GM21367 (cell line): Measurements from ENCODE around the gene PRR18.
A peak's percentile ranks its signal among the peaks of the same experiment; 100 is the strongest.

ENCODE experiments used
- ATAC-seq: cut with Tn5 transposase; IDR thresholded peaks from one replicate; pipeline ENCODE4 v1.9.1; 2021; ENCODE audit not compliant: unreplicated experiment

PRR18 gene

DNA sequence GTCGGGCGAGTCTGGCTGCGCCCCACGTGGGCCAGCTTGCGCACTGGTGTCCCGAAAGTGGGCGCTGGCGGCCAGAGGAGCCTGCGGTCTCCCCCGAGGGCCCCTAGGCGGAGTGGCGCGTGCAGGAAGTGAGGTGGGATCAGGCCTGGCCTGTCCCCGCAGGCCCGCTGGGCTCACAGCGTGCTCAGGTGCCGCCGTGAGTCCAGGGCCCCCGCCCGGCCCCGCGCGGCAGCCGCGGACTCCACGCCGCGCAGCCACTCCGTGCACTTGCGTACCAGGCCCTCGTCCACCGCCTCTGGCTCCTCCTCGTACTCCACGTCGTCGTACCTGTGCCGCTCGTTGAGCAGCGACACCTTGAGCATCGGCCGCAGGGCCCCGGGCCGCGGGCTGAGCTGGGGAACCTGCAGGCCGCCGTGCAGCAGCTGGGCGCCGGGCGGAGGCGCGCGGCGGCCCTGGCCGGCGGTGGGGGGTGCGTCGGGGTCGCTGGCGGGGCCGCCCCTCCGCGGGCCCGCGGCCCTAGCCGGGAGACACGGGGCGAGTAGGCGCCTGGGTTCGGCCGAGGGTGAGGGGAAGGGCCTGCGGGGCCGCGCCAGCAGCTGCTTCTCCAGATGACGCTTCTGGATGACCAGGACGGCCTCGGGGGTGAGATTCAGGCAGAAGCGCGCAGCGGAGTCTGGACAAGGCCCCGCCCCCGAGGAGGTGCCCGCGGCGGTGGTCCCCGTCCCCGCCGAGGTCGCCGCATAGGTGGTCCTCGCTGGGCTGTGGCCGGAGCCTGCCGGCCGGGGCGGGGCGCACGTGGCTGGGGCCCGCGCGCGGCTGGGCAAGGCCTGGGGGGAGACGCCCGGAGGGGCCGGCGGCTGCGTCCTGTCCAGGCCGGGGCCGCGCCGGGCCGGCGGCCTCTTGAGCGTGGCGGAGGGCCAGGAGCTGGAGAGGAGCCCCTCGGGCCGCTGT lies 835 bp downstream of the PRR18 start:
- ATAC-seq: peak; percentile 31

GRCh38 chr6:166306378-166307081 lies 1.7 kb downstream of the PRR18 start:
- ATAC-seq: no peak

- no peak for ATAC-seq
These were observed 2.6 kb downstream of the PRR18 start for GRCh38 chr6:166305562-166306117.

DNA sequence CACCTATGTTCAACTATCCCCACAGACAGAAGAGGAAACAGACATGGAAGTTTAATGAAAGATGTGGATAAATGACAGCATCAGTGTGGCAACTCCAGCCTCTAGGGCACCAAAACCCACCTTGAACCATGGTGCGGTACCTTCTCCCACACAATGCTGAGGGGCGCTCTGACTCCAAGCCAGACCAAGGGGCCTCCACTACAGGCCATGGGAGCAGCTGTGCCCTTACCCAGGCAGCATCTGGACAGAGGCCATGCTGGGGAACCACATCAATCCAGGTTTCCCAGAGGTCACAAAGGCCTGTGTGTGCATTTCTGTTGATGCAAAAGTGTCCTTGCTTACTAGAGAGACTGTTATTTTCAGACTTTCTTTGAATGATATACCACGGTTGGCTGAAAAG lies 4.1 kb downstream of the PRR18 start:
- no peak for ATAC-seq

DNA sequence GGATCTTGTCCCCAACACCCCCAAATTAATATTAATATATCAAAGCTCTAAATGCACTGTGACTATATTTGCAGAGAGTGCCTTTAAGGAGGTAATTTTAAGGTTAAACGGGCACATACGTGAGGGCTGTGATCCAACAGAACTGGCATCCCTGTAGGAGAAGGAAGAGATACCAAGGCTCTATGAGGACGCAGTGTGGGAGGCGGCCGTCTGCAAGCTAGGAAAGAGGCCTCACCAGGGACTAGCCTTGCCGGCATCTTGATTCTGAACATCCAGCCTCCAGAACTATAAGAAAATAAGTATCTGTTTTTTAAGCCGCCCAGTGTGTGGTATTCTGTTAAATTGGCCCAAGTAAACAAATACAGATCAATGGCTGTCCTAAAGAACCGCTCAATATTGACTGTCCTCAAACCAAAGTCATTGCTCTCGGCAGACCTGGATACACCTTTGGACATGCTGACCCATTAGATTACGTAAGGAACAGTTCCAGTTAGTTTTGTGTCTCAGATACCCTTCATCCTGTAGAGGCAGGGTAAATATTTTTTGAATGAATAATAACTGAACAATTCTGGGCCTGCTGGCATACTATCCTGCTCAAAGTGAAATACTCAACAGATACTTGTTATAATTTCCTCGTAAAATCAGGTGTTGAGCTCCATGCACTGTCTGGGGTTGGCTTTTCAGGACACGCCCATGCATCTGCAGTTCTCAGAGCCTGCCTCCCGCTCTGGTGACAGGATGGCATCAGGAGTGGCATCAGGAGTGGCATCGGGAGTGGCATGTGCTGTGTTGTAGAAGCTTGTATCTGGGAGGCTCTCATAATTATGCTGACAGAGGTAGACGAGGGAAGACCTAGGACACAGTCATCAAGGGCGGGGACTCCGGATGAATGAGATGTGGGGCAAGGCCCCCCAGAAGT lies 6.3 kb downstream of the PRR18 start:
- no peak for ATAC-seq

- ATAC-seq: no peak
These were observed 7.7 kb downstream of the PRR18 start for GRCh38 chr6:166300357-166300987.

DNA sequence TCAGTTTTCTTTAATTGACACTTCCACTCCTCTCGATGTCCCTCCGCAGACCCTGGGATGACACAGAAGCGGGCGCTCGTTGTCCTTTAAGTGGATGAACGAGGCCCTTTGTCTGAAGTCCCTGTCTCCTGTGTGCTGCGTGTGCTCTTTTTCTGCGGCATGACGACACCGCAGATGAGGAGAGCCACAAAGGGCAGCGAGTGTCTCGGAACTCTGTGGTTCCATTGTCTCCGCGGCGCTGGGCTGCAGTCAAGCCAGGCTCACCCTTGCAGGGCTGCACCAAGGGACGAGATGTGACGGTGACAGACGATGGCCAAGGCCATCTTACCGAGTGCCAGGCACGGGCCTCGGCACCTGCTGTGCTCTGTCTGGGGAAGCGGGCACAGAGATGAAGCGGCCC lies 10.6 kb downstream of the PRR18 start:
- ATAC-seq: no peak

- no peak for ATAC-seq
These were observed 11.9 kb downstream of the PRR18 start for GRCh38 chr6:166296035-166296883.

GRCh38 chr6:166293731-166294584 lies 14.2 kb downstream of the PRR18 start:
- ATAC-seq: no peak

- ATAC-seq: no peak
These were observed 18.8 kb downstream of the PRR18 start for GRCh38 chr6:166289207-166290060.

DNA sequence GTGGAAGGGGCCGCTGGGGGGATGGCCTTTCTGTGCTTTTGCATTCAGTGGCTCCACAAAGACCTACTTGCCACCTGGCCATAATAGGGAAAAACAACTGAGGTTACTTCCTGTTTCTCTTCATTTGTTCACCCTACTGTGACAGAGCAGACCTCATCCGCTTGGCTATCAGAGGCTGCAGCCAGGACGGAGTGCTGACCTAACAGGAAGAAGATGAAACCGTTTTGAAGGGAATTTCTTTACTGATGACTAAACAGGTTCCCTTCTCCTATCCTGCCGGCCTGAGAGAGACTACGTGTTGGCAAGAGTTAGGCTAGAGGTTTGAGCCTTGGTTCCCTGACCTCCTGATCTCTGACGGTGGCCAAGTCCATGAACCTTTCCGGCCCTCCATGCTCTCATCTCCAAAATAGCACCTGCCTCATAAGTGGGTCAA lies 21.3 kb downstream of the PRR18 start:
- ATAC-seq: peak; percentile 94

DNA sequence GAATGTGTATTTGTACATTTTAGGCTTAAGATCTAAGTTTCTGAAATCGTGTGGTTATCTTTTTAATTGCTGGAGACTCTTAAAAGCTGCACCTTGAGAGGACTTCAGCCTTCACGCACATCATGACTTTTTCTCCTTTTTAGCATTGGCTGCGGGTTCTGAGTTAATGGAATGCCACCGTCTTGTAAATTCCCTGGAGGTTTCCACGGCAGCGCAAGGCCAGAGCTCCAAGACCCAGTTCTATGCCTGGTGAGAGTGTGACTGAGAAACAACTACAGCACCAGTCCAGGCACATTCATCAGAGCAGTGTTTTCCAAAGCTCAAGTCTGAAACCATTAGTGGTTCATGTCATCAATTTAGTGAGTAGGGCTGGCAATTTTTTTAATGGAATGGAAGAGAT lies 23.0 kb downstream of the PRR18 start:
- no peak for ATAC-seq

DNA sequence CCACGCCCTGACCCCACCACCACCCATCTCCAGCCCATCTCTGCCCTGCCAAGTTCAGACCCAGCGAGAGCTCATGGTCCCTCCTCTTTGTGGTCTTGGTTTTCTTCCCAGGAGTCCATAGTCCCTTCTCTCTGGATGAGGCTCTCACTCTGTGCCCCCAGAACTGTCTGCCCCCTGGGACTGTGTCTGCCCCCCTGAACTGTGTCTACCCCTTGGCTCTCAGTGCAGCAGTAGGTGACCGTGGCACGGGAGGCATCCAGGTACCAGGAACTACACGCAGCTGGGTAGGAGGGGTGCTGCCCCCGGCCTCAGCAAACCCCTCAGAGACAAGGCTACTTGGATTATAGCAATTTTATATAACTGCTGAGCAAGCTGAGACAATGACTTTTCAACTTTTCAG lies 23.6 kb downstream of the PRR18 start:
- ATAC-seq: no peak

DNA sequence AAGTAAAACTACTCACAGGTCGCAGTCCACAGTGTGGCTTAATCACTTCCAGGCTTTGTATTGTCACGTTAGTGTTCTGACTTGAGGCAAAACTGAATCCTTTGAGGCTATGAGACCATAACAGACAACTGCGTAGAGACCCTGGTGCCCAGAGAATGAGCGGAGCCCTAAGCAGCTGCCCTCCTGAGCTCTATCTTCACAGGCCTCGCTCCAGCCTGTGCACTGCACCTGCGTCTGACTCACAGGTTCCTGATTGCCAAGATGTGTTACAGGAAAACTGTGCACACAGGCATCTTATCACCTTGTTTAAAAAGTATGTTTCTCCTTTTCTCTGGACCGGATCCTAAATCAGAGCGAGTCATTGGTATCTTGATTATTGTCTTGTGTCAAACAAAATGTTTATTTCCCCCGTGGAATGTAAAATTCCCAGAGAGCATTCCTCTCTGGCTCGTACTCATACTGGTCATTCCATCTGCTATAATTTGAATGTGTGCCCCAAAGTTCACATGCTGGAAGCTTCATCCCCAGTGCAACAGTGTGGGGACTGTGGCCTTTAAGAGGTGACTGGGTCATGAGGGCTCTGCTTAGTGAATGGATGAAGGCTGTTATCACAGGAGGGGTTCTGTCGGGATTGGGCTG lies 25.7 kb downstream of the PRR18 start:
- no peak for ATAC-seq

DNA sequence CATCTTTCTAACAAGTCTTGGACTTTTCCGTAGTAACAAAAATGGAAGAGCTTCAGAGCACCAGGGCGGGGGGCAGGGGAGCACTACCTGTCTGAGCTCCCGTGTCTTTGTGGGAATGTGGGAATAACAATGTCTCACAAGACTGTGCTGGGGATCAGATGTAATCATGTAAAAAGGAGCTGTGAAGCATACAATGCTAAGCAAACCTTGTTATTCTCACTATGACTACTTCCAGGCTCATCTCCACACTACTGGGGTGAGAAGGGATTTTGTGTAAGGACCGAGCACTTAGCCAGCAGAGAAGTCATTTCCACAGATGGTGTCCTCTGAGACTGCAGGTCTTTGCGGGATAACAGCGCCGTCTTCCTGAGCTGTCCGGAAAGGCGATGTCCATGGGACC lies 27.1 kb downstream of the PRR18 start:
- ATAC-seq: no peak

- ATAC-seq: no peak
These were observed 28.9 kb downstream of the PRR18 start for GRCh38 chr6:166279393-166279679.
